ENCODE results near the gene PKNOX2. TPM values are rescaled to one million over a fixed set of nuclear protein-coding genes. Genes with fewer than 3 reads are reported as not detected.

PKNOX2 gene
- total RNA-seq, 2 donors from 2014 or later: 5.5 to 6.9 TPM

- no peaks in the 10 kb centered on the region for H3K36me3 ChIP-seq
- H3K27ac ChIP-seq: no peak overlapping the region
- no peaks in the 10 kb centered on the region for H3K27me3 ChIP-seq
- DNase-seq (ENCODE audit: low spot score): no peak
- no peaks in the 10 kb centered on the region for H3K4me1 ChIP-seq
- no peaks in the 10 kb centered on the region for H3K9me3 ChIP-seq
- no peak for TF ChIP-seq CTCF (IDR thresholded peaks at IDR 0.05)
- no peak overlapping the region for H3K4me3 ChIP-seq
These were observed 16.5 kb upstream of the PKNOX2 start for GRCh38 chr11:125148011-125148410.

- H3K4me3 ChIP-seq: no peak overlapping the region
- no peak for TF ChIP-seq CTCF (IDR thresholded peaks at IDR 0.05)
- H3K36me3 ChIP-seq: no peaks in the 10 kb centered on the region
- no peaks in the 10 kb centered on the region for H3K9me3 ChIP-seq
- H3K27me3 ChIP-seq: no peaks in the 10 kb centered on the region
- DNase-seq (ENCODE audit: low spot score): no peak
- no peaks in the 10 kb centered on the region for H3K4me1 ChIP-seq
- H3K27ac ChIP-seq: no peak overlapping the region
These were observed 15.8 kb upstream of the PKNOX2 start for GRCh38 chr11:125148743-125149142.

GRCh38 chr11:125153837-125154236 lies 10.7 kb upstream of the PKNOX2 start:
- Histone ChIP-seq H3K4me3 (no peak overlapping the region), H3K4me1 (no peaks in the 10 kb centered on the region), H3K27me3 (no peaks in the 10 kb centered on the region), H3K9me3 (no peaks in the 10 kb centered on the region), H3K27ac (no peak overlapping the region), H3K36me3 (no peaks in the 10 kb centered on the region)
- no peak for TF ChIP-seq CTCF (IDR thresholded peaks at IDR 0.05)
- no peak for DNase-seq (ENCODE audit: low spot score)

- H3K36me3 ChIP-seq: no peaks in the 10 kb centered on the region
- H3K4me3 ChIP-seq: no peak overlapping the region
- no peaks in the 10 kb centered on the region for H3K9me3 ChIP-seq
- DNase-seq (ENCODE audit: low spot score): no peak
- H3K27me3 ChIP-seq: no peaks in the 10 kb centered on the region
- no peak overlapping the region for H3K27ac ChIP-seq
- H3K4me1 ChIP-seq: no peaks in the 10 kb centered on the region
- no peak for TF ChIP-seq CTCF (IDR thresholded peaks at IDR 0.05)
These were observed 10.0 kb upstream of the PKNOX2 start for GRCh38 chr11:125154378-125155099.

- DNase-seq (ENCODE audit: low spot score): no peak
- H3K27me3 ChIP-seq: no peaks in the 10 kb centered on the region
- no peak overlapping the region for H3K27ac ChIP-seq
- H3K9me3 ChIP-seq: no peaks in the 10 kb centered on the region
- H3K36me3 ChIP-seq: no peaks in the 10 kb centered on the region
- no peak for TF ChIP-seq CTCF (IDR thresholded peaks at IDR 0.05)
- no peaks in the 10 kb centered on the region for H3K4me1 ChIP-seq
- no peak overlapping the region for H3K4me3 ChIP-seq
These were observed 9.5 kb upstream of the PKNOX2 start for GRCh38 chr11:125155100-125155444.

- no peaks in the 10 kb centered on the region for H3K36me3 ChIP-seq
- no peak overlapping the region for H3K4me3 ChIP-seq
- no peaks in the 10 kb centered on the region for H3K27me3 ChIP-seq
- no peak for DNase-seq (ENCODE audit: low spot score)
- H3K27ac ChIP-seq: no peak overlapping the region
- H3K9me3 ChIP-seq: no peaks in the 10 kb centered on the region
- TF ChIP-seq CTCF (IDR thresholded peaks at IDR 0.05): no peak
- H3K4me1 ChIP-seq: no peaks in the 10 kb centered on the region
These were observed 8.8 kb upstream of the PKNOX2 start for GRCh38 chr11:125155767-125156166.

All from right atrium auricular region (tissue), 2 donors.